ENCODE results near the gene MMP11. TPM values are rescaled to one million over a fixed set of nuclear protein-coding genes. Genes with fewer than 3 reads are reported as not detected.
A peak's percentile ranks its signal among the peaks of the same experiment; 100 is the strongest.

The MMP11 gene
- polyA plus RNA-seq, 1 of the 3 experiments (the other 2 are of a cell fraction) = 64.4 TPM

DNA sequence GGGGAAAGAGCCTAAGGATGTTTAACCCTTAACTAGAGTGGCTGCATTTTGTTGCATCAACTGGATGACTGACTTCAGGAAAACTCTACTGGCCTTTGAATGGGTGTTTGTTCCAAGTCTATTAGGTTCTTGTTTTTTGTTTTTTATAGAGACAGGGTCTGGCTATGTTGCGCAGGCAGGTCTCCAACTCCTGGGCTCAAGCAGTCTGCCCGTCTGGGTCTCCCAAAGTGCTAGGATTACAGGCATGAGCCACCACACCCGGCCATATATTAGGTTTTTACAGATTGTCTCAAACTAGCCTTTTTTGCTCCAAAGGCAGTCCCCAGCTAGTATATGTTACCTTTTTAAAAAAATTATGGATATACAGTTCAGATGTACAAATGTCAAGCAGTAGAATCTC lies 15.3 kb downstream of the MMP11 start:
- Histone ChIP-seq H4K20me1 (ENCODE audit: insufficient read depth) (peaks cover 55% of the 10 kb centered on the region), H3K4me3 (ENCODE audit: low read depth in 2 of 2, low read length in 1 of 2) (peak overlapping the region; percentile 84 to 92), H3K9ac (peak overlapping the region; percentile 99), H3K36me3 (replicated peaks in 1 of 2; ENCODE audit: control insufficient read depth in 1 of 2, insufficient read depth in 2 of 2, low read length in 1 of 2) (peaks cover 0 to 10% of the 10 kb centered on the region in 2 experiments), H3K9me2 (no peaks in the 10 kb centered on the region), H3K79me2 (ENCODE audit: insufficient read depth) (peaks cover 57% of the 10 kb centered on the region), H3K4me2 (peak overlapping the region; percentile 96), H3K9me3 (no peaks in the 10 kb centered on the region), H3K4me1 (ENCODE audit: control insufficient read depth in 1 of 2, insufficient read depth in 2 of 2, low read depth in 1 of 2, low read length in 1 of 2) (peaks cover 0 to 48% of the 10 kb centered on the region in 2 experiments; a peak in 2 of 4 replicates), H3K27ac (ENCODE audit: low read depth in 2 of 2, low read length in 1 of 2) (peak overlapping the region; percentile 70 to 98; a peak in 3 of 4 replicates), H3F3A (replicated peaks; ENCODE audit: insufficient read depth) (peaks cover 4% of the 10 kb centered on the region), H2AFZ (ENCODE audit: low read depth) (peak overlapping the region; percentile 34; the same call in 1 of the 2 replicates), H3K27me3 (ENCODE audit: insufficient read depth) (no peaks in the 10 kb centered on the region)
- no peak for DNase-seq
- ChIA-PET CTCF (interaction anchor here (0.7 to 5.3 kb wide), 4 partner anchors 10 to 61 kb away, joined by 3 to 36 read pairs (median 7); partner anchors contain the start of gene CHCHD10), POLR2A (interaction anchor here (0.9 kb wide), 1 partner anchor 13 kb away, joined by 4 read pairs; no protein-coding TSS in a partner anchor)
- 64% methylated on average over 3 of the region's 3 CpGs for WGBS (ENCODE audit: low lambda C conversion rate)
- TF ChIP-seq TEAD4 (IDR thresholded peaks at IDR 0.05; ENCODE audit: borderline replicate concordance, insufficient read depth) = no peak
- no peak for TF ChIP-seq MXI1 (IDR thresholded peaks at IDR 0.05; ENCODE audit: low read depth, low read length)
- no peak for TF ChIP-seq GATA2 (CRISPR knock-in tag; IDR thresholded peaks at IDR 0.05)
- TF ChIP-seq ELF1 (IDR thresholded peaks at IDR 0.05) = no peak
- no peak for TF ChIP-seq TAF1 (IDR thresholded peaks at IDR 0.05; ENCODE audit: borderline replicate concordance, low read depth, low read length)
- no peak for TF ChIP-seq SMC3 (IDR thresholded peaks at IDR 0.05; ENCODE audit: low read depth, low read length)
- TF ChIP-seq GABPA (IDR thresholded peaks at IDR 0.05; ENCODE audit: low read depth) = no peak
- TF ChIP-seq EP300 (IDR thresholded peaks at IDR 0.05; ENCODE audit: borderline replicate concordance in 1 of 2, low read depth in 1 of 2, low read length in 1 of 2) = no peak
- no peak for TF ChIP-seq FOXM1 (IDR thresholded peaks at IDR 0.05; ENCODE audit: low read depth)
- no peak for TF ChIP-seq JUND (IDR thresholded peaks at IDR 0.05)
- no peak for TF ChIP-seq NRF1 (IDR thresholded peaks at IDR 0.05; ENCODE audit: low read depth, low read length)
- TF ChIP-seq MAX (IDR thresholded peaks at IDR 0.05; ENCODE audit: low read depth) = no peak

DNA sequence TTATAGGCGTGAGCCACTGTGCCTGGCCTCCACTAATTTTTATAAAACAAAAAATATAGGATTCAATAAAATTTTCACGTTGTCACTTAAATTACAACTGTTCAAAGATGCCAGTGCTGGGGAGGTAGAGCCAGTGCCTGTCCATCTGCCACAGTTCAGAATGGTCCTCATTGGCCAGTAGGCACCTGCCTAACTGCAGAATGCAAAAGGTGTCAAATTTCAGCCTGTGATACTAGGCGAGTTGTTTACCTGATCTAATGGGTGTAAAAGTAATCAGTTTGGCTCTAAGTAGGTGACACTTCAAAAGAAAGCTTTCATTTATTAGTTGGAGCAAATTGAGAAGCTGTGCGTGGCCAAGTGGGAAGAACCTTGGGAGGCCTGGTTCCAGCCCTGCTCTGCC lies 16.5 kb downstream of the MMP11 start:
- Histone ChIP-seq H3K4me1 (ENCODE audit: control insufficient read depth in 1 of 2, insufficient read depth in 2 of 2, low read depth in 1 of 2, low read length in 1 of 2) (peaks cover 0 to 44% of the 10 kb centered on the region in 2 experiments; a peak in 2 of 4 replicates), H3K79me2 (ENCODE audit: insufficient read depth) (peaks cover 67% of the 10 kb centered on the region), H3K36me3 (replicated peaks in 1 of 2; ENCODE audit: control insufficient read depth in 1 of 2, insufficient read depth in 2 of 2, low read length in 1 of 2) (peaks cover 4 to 17% of the 10 kb centered on the region in 2 experiments), H3K4me2 (no peak overlapping the region), H3K9ac (no peak overlapping the region), H3K4me3 (ENCODE audit: low read depth in 2 of 2, low read length in 1 of 2) (no peak overlapping the region), H2AFZ (ENCODE audit: low read depth) (no peak overlapping the region), H3K9me2 (no peaks in the 10 kb centered on the region), H3F3A (replicated peaks; ENCODE audit: insufficient read depth) (peaks cover 5% of the 10 kb centered on the region), H4K20me1 (ENCODE audit: insufficient read depth) (peaks cover 56% of the 10 kb centered on the region), H3K9me3 (no peaks in the 10 kb centered on the region), H3K27me3 (ENCODE audit: insufficient read depth) (no peaks in the 10 kb centered on the region), H3K27ac (ENCODE audit: low read depth in 2 of 2, low read length in 1 of 2) (no peak overlapping the region)
- ChIA-PET POLR2A (no interaction called here), CTCF (interaction anchor here (0.6 to 5.3 kb wide), 11 partner anchors 11 to 68 kb away, joined by 3 to 36 read pairs (median 4); partner anchors contain the start of genes CHCHD10 and SLC2A11)
- no peak for DNase-seq
- 74% methylated on average over 4 of the region's 4 CpGs for WGBS (ENCODE audit: low lambda C conversion rate)
- TF ChIP-seq ELF1 (IDR thresholded peaks at IDR 0.05) = no peak
- TF ChIP-seq RAD21 (IDR thresholded peaks at IDR 0.05; ENCODE audit: low read length) = no peak

Measured in SK-N-SH (cell line).